ENCODE measurements around the gene HSD17B8.

The HSD17B8 gene

DNA sequence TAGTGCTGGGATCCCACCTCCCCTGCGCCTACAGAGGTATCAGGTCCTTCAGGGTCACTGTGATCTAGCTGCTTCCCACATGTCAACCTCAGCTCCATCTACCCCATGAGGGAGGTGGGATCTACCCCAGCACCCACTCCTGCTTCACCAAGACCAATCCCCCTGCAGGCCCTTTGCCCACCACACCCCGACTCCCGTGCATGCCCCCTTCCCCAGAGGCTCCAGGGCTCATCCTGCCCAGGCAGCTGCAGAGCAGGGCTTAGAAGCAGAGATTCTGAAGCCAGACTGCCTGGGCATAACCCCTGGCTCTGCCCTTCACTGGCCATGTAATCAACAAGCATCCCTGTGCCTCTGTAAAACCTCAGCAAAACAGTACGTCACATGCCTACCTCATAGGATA lies 29.7 kb upstream of the HSD17B8 start:
- H3K9ac ChIP-seq (ENCODE audit: low read depth, low read length): no peak overlapping the region

GRCh38 chr6:33175436-33176069 lies 28.9 kb upstream of the HSD17B8 start:
- no peak for ATAC-seq (ENCODE audit: insufficient read depth, low read depth)

More for the DNA sequence above, 29.7 kb upstream of the HSD17B8 start:
- H4K20me1 ChIP-seq (ENCODE audit: insufficient read depth, low read length): no peaks in the 10 kb centered on the region
- H3K9me3 ChIP-seq (ENCODE audit: insufficient read depth, low read length, severe bottlenecking): no peaks in the 10 kb centered on the region
- H3K4me1 ChIP-seq (ENCODE audit: insufficient read depth, low read length): no peaks in the 10 kb centered on the region
- H3K27me3 ChIP-seq (ENCODE audit: insufficient read depth, low read length, poor library complexity): no peaks in the 10 kb centered on the region
- no peak overlapping the region for H3K4me3 ChIP-seq (ENCODE audit: low read depth in 1 of 2, low read length in 2 of 2)
- no peaks in the 10 kb centered on the region for H3K36me3 ChIP-seq (ENCODE audit: insufficient read depth, low read length)
- DNase-seq (no peak), ATAC-seq (ENCODE audit: insufficient read depth, low read depth) (no peak)
- H3K4me2 ChIP-seq (ENCODE audit: insufficient read depth, low read length): no peak overlapping the region
- no peak overlapping the region for H3K27ac ChIP-seq (ENCODE audit: low read length)
- no peak overlapping the region for H2AFZ ChIP-seq (ENCODE audit: low read depth, low read length)
- TF ChIP-seq CTCF (IDR thresholded peaks at IDR 0.05; ENCODE audit: borderline replicate concordance, extremely low read depth, low read length, poor library complexity, severe bottlenecking): no peak
- TF ChIP-seq EZH2 (IDR thresholded peaks at IDR 0.05; ENCODE audit: borderline replicate concordance, low read depth, low read length, severe bottlenecking): no peak
- H3K79me2 ChIP-seq (ENCODE audit: insufficient read depth, low read length): no peaks in the 10 kb centered on the region

GRCh38 chr6:33176906-33177305 lies 27.5 kb upstream of the HSD17B8 start:
- TF ChIP-seq EZH2 (IDR thresholded peaks at IDR 0.05; ENCODE audit: borderline replicate concordance, low read depth, low read length, severe bottlenecking): no peak
- no peak for TF ChIP-seq CTCF (IDR thresholded peaks at IDR 0.05; ENCODE audit: borderline replicate concordance, extremely low read depth, low read length, poor library complexity, severe bottlenecking)
- H3K4me1 ChIP-seq (ENCODE audit: insufficient read depth, low read length): no peaks in the 10 kb centered on the region

More at GRCh38 chr6:33175436-33176069, 28.9 kb upstream of the HSD17B8 start:
- no peaks in the 10 kb centered on the region for H3K27me3 ChIP-seq (ENCODE audit: insufficient read depth, low read length, poor library complexity)
- H3K9me3 ChIP-seq (ENCODE audit: insufficient read depth, low read length, severe bottlenecking): no peaks in the 10 kb centered on the region
- DNase-seq: no peak
- no peak overlapping the region for H3K9ac ChIP-seq (ENCODE audit: low read depth, low read length)
- H4K20me1 ChIP-seq (ENCODE audit: insufficient read depth, low read length): no peaks in the 10 kb centered on the region
- H3K36me3 ChIP-seq (ENCODE audit: insufficient read depth, low read length): no peaks in the 10 kb centered on the region
- no peak overlapping the region for H3K27ac ChIP-seq (ENCODE audit: low read length)
- H3K79me2 ChIP-seq (ENCODE audit: insufficient read depth, low read length): no peaks in the 10 kb centered on the region
- no peak overlapping the region for H3K4me3 ChIP-seq (ENCODE audit: low read depth in 1 of 2, low read length in 2 of 2)
- no peaks in the 10 kb centered on the region for H3K4me1 ChIP-seq (ENCODE audit: insufficient read depth, low read length)
- TF ChIP-seq EZH2 (IDR thresholded peaks at IDR 0.05; ENCODE audit: borderline replicate concordance, low read depth, low read length, severe bottlenecking): no peak
- TF ChIP-seq CTCF (IDR thresholded peaks at IDR 0.05; ENCODE audit: borderline replicate concordance, extremely low read depth, low read length, poor library complexity, severe bottlenecking): no peak
- H2AFZ ChIP-seq (ENCODE audit: low read depth, low read length): no peak overlapping the region
- no peak overlapping the region for H3K4me2 ChIP-seq (ENCODE audit: insufficient read depth, low read length)

More at GRCh38 chr6:33176906-33177305, 27.5 kb upstream of the HSD17B8 start:
- no peaks in the 10 kb centered on the region for H3K36me3 ChIP-seq (ENCODE audit: insufficient read depth, low read length)
- H3K27ac ChIP-seq (ENCODE audit: low read length): no peak overlapping the region
- no peak for DNase-seq
- no peak overlapping the region for H3K4me2 ChIP-seq (ENCODE audit: insufficient read depth, low read length)
- H3K4me3 ChIP-seq (ENCODE audit: low read depth in 1 of 2, low read length in 2 of 2): no peak overlapping the region
- H3K9me3 ChIP-seq (ENCODE audit: insufficient read depth, low read length, severe bottlenecking): no peaks in the 10 kb centered on the region
- H4K20me1 ChIP-seq (ENCODE audit: insufficient read depth, low read length): no peaks in the 10 kb centered on the region
- H3K27me3 ChIP-seq (ENCODE audit: insufficient read depth, low read length, poor library complexity): no peaks in the 10 kb centered on the region
- H2AFZ ChIP-seq (ENCODE audit: low read depth, low read length): no peak overlapping the region
- H3K9ac ChIP-seq (ENCODE audit: low read depth, low read length): no peak overlapping the region
- no peaks in the 10 kb centered on the region for H3K79me2 ChIP-seq (ENCODE audit: insufficient read depth, low read length)
- no peak for ATAC-seq (ENCODE audit: insufficient read depth, low read depth)

Data from DND-41 (cell line).